Thymus (tissue), 11 donors: ENCODE measurements around the gene TTC12. TPM values are rescaled to one million over a fixed set of nuclear protein-coding genes. Genes with fewer than 3 reads are reported as not detected.
A peak's percentile ranks its signal among the peaks of the same experiment; 100 is the strongest.

Source experiments
- DNase-seq, 9 donors: peaks; one replicate each; pipeline ENCODE4 v3.0.0-alpha.2; 2013; ENCODE audit warnings: low spot score in 9 of 9, low read depth in 6 of 9, missing footprints in 1 of 9
- H3K27ac ChIP-seq, 2 donors: one replicate each; pipeline ENCODE4 v1.5.1; 2013; ENCODE audit warnings: control low read depth in 1 of 2, low read depth in 1 of 2, low read length in 1 of 2, mild to moderate bottlenecking in 1 of 2, moderate library complexity in 1 of 2
- H3K27me3 ChIP-seq, 2 donors: one replicate each; pipeline ENCODE4 v1.5.1; 2013; ENCODE audit warnings: low read length in 1 of 2; ENCODE audit not compliant: control insufficient read depth in 2 of 2, insufficient read depth in 1 of 2
- H3K36me3 ChIP-seq, 2 donors: one replicate each; pipeline ENCODE4 v1.5.1; 2013; ENCODE audit warnings: low read length in 1 of 2, mild to moderate bottlenecking in 1 of 2, moderate library complexity in 1 of 2; ENCODE audit not compliant: control insufficient read depth in 2 of 2, insufficient read depth in 2 of 2
- H3K4me1 ChIP-seq, 2 donors: one replicate each; pipeline ENCODE4 v1.5.1; 2013; ENCODE audit warnings: low read length in 2 of 2; ENCODE audit not compliant: control insufficient read depth in 2 of 2, insufficient read depth in 2 of 2
- H3K4me3 ChIP-seq, 2 donors: one replicate each; pipeline ENCODE4 v1.5.1; 2013; ENCODE audit warnings: low read length in 2 of 2, control low read depth in 1 of 2, mild to moderate bottlenecking in 1 of 2
- H3K9me3 ChIP-seq, 2 donors: one replicate each; pipeline ENCODE4 v1.5.1; 2013; ENCODE audit warnings: low read length in 1 of 2, mild to moderate bottlenecking in 1 of 2; ENCODE audit not compliant: control insufficient read depth in 2 of 2, insufficient read depth in 1 of 2
- WGBS: extraction: QIAGEN DNeasy Blood & Tissue Kit; methylation state at CpG from one replicate; pipeline ENCODE4 v1.1.7; 2013; 5-methylcytosine and 5-hydroxymethylcytosine counted together
- polyA plus RNA-seq: library from polyadenylated mRNA; stranded (reverse); fragments of 200-250 nt; gene quantifications from one replicate; pipeline ENCODE4 v1.2.3, GENCODE V29; 2013
- total RNA-seq: library from RNA; stranded (reverse); fragments of 120-200 nt; gene quantifications from one replicate; pipeline ENCODE4 v1.2.4, GENCODE V29; 2013
- donor health status: healthy.

Gene TTC12
- total and polyA plus RNA-seq, 2 donors: 6.6 to 11.1 TPM

DNA sequence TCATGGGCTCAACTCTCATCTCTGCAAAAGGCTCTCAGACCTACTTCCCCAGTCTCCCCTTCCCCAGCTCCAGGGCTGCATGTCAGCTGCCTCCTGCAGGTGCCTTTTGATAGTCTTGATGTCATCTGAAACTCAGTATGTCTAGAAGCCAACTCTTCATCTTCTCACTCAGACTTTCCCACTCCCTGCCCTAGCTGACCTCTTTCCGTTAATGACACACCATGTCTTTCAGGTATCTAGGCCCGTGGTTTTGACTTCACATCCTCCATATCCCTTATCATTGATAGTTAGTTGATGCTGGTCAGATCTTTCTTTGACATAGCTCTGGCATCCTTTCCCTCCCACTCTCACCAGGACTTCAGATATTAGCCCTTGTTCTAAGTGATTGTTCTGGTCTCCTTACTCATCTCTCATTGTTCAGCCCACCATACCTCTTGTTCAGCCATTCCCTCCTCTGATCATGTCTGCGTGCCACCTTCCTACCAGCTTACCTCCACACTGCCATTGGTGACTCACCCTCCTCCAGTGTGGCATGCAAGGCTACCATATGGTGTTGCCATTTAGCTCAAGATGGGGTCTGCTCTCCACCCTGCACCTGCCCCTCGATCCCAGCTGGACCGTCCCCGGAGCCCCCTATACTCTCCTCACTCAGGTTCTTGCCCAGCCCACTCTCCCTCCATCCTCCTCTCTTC is 18.4 kb downstream of the TTC12 start:
- 96% methylated on average over 6 of the region's 6 CpGs for WGBS

DNA sequence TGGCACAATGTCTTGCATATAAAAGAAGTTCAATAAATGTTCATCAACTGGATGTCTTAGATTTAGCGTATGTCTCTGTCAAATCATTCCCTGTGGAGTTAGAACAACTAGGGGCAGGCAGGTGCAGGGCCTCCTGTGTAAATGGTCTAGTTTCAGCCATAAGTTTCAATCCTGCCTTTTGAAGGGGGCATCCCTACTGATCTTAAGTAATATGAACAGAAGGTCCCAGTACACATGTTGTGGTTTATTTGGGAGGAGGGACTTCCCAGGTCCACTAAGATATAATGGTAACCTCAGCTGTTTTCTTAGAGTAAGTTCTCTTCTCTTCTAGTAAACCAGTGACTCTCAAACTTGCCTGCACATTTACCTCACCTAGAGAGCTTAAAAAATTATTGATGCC is 19.8 kb downstream of the TTC12 start:
- no peaks in the 10 kb centered on the region for H3K27me3 ChIP-seq
- 100% methylated on average over 1 of the region's 1 CpG for WGBS
- no peak for DNase-seq
- no peaks in the 10 kb centered on the region for H3K4me1 ChIP-seq
- no peak overlapping the region for H3K4me3 ChIP-seq
- peaks cover 0 to under 1% of the 10 kb centered on the region in 2 donors for H3K36me3 ChIP-seq
- no peaks in the 10 kb centered on the region for H3K9me3 ChIP-seq
- H3K27ac ChIP-seq: no peak overlapping the region

More for the DNA sequence above, 18.4 kb downstream of the TTC12 start:
- no peaks in the 10 kb centered on the region for H3K36me3 ChIP-seq
- H3K4me1 ChIP-seq: no peaks in the 10 kb centered on the region
- H3K9me3 ChIP-seq: no peaks in the 10 kb centered on the region
- H3K27me3 ChIP-seq: no peaks in the 10 kb centered on the region
- H3K4me3 ChIP-seq: no peak overlapping the region
- H3K27ac ChIP-seq: no peak overlapping the region
- no peak for DNase-seq

DNA sequence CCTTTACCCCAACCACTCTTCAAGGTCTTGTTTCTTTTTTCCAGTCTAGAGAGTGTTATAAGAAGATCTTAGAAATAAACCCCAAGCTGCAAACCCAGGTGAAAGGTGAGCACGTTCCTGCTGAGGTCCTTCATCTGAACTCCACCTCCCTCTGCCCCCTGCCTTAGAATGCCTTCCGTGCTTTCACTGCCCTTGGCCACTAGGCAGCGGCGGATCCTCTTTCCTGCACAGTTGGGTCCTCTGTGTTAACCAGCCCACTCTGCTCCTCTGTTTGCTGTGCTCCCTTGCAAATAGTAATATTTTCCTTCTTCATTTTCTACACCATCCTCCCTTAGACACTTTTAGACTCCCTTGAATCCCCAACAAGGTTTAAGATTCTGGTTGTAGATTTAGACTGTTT is 24.3 kb downstream of the TTC12 start:
- H3K9me3 ChIP-seq: peaks cover 1 to 2% of the 10 kb centered on the region in 2 donors
- H3K4me1 ChIP-seq: no peaks in the 10 kb centered on the region
- H3K36me3 ChIP-seq: peaks cover 0 to 4% of the 10 kb centered on the region in 2 donors
- 94% methylated on average over 4 of the region's 4 CpGs for WGBS
- H3K27ac ChIP-seq: no peak overlapping the region
- no peaks in the 10 kb centered on the region for H3K27me3 ChIP-seq
- DNase-seq: no peak
- H3K4me3 ChIP-seq: no peak overlapping the region

DNA sequence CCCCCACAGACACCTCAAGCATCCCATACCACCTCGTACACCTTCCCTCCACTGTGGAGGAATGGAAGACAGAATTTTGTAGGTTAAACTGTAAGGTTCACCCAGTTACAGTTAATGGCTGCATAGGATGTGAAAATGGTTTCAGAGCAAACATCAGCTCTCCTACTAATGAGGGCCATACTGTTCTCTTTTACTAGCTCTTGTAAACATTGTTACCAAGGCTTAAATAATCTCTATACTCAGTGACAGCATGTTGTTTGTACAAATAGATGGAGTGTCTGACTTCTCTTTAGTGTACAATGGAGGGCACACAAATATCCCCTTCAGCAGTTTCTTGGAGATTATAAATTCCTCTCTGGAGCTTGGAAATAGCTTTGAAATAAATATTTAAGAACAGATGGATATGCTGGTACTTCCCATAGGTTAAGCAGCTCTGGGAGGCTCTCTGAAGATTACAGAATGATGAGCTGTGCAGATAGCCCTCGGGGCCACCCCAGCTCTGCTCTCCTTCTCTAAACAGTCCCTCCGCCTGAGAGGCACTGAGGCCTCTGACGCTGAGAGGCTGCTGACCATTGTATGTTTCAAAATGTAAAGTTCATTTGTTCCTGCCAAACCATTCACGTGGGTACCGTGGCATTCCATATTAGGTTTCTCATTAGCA is 25.7 kb downstream of the TTC12 start:
- peaks cover 0 to 4% of the 10 kb centered on the region in 2 donors for H3K36me3 ChIP-seq
- H3K27ac ChIP-seq: no peak overlapping the region
- no peak overlapping the region for H3K4me3 ChIP-seq
- 95% methylated on average over 6 of the region's 6 CpGs for WGBS
- peaks cover 1 to 2% of the 10 kb centered on the region in 2 donors for H3K9me3 ChIP-seq
- no peaks in the 10 kb centered on the region for H3K4me1 ChIP-seq
- no peak for DNase-seq
- H3K27me3 ChIP-seq: no peaks in the 10 kb centered on the region

DNA sequence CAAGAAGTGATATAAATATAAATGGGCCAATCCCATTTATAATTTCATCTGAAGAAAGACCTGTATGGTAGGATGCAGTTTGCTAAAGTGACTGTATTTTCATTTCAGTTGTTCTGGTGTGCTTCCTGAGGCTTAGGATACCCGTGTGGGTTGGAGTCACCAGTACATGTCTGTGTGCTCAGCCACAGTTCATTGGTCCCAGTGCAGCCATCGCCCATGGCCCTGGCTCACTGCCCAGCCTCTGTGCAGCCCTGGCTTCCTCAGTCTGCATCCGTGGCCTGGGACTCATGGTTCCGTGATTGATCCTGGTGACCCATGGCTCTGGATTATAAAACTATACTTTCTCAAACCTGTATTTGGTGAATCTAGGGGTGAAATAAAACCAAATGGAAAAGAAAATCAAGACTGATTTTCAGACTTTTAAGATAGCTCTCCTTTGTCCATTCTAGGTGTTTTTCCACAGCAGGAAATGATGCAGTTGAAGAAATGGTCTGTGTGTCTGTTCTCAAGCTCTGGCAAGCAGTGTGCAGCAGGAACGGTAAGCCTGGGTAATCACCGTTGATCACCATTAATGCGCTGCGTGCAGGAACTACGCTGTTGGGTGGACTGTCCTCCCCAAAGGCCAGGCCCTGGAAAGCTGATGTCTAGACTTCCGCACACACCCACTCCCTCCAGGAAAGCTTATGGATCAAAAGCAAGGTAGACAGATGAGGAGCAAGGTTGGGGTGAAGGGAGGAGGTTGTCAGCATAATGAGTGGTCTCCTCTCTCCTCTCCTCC is 27.2 kb downstream of the TTC12 start:
- Histone ChIP-seq H3K4me3 (no peak overlapping the region), H3K27ac (no peak overlapping the region), H3K27me3 (no peaks in the 10 kb centered on the region), H3K36me3 (peaks cover 0 to 4% of the 10 kb centered on the region in 2 donors), H3K9me3 (peaks cover 1 to 2% of the 10 kb centered on the region in 2 donors), H3K4me1 (no peaks in the 10 kb centered on the region)
- WGBS: 96% methylated on average over 10 of the region's 10 CpGs
- DNase-seq: no peak

DNA sequence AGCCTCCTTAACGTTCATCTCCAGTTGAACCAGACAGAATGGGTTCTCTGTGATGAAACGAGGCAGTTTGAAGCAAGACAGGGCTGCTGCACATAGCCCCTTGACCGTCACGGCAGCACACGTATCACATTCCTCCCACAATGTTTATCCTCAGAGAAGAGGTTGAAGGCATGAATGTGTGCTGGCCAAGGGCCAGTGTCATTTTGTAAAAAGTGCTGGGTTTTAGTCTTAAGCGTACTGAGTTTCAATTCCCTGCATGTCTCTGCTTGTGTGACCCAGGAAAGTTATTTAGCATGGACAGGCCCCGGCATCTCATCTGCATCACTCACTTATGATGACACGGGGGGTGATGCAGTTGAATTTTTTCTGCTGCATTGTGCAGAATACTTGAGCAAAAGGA is 31.6 kb downstream of the TTC12 start:
- no peaks in the 10 kb centered on the region for H3K36me3 ChIP-seq
- peaks cover 1 to 2% of the 10 kb centered on the region in 2 donors for H3K9me3 ChIP-seq
- H3K4me3 ChIP-seq: no peak overlapping the region
- H3K27me3 ChIP-seq: no peaks in the 10 kb centered on the region
- no peak overlapping the region for H3K27ac ChIP-seq
- 94% methylated on average over 8 of the region's 8 CpGs for WGBS
- no peaks in the 10 kb centered on the region for H3K4me1 ChIP-seq
- DNase-seq: peak in 1 of 9 donors; percentile 38

DNA sequence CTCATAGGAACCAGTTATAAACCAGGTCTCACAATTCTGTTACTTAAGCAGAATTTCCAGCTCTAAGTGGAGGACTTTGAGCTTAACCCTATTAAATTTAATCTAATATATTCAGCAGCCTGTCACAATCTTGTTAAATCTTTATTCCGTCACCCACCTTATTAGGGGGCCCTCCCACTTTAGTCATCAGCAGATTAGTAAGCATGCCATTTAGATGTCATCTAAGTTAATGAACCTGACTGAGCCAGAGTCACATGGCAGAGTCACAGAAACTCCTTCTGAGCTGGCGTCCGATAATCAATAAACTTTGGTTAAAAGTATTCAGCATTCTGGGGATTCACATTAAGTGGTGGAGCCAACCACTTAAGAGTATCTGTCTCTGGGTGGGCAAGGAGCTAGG is 35.1 kb downstream of the TTC12 start:
- Histone ChIP-seq H3K36me3 (no peaks in the 10 kb centered on the region), H3K27me3 (no peaks in the 10 kb centered on the region), H3K9me3 (peaks cover 0 to 2% of the 10 kb centered on the region in 2 donors), H3K27ac (no peak overlapping the region), H3K4me1 (no peaks in the 10 kb centered on the region), H3K4me3 (no peak overlapping the region)
- WGBS: 96% methylated on average over 3 of the region's 3 CpGs
- no peak for DNase-seq

DNA sequence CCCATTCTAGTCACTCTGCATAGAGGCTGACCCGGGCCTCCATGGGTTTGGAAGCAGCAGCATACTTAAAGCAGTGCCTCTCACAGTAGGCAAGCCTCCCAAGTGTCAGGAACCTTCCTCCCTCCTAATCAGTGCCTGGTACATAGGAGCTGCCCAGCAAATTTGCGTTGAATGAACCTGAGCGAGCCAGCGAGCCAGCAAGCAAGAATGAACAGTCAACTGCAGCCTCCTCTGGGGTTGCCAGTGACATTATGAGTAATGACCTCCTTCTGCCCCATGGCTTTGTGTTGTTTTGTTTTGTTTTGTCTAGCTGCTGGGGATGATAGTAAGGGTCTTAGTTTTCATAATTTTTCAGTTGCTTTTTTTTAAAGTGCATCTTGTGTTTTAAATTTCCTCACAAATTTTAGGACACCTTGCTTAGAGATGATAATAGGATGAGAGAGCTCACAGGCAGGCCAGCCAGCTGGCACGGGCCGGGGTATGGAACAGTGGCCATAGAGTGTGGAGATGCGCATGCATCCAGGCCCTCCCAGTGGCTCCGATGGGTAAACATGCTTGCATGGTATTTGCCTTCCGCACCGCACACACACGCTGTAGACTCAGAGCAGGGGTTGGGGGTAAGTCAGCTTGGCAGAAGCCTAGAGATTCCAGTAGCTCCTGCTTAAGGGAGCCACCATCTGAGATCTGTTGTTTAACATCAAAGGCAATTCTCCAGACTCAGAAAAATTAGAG is 36.1 kb downstream of the TTC12 start:
- Histone ChIP-seq H3K27me3 (no peaks in the 10 kb centered on the region), H3K4me1 (no peaks in the 10 kb centered on the region), H3K4me3 (no peak overlapping the region), H3K27ac (no peak overlapping the region), H3K9me3 (peaks cover 0 to 2% of the 10 kb centered on the region in 2 donors), H3K36me3 (no peaks in the 10 kb centered on the region)
- 92% methylated on average over 11 of the region's 11 CpGs for WGBS
- DNase-seq: no peak
